Left ventricle myocardium inferior (tissue), 1 donor: ENCODE measurements around the gene ZNHIT1. TPM values are rescaled to one million over a fixed set of nuclear protein-coding genes. Genes with fewer than 3 reads are reported as not detected.

Experiments
- DNase-seq: peaks from one replicate; pipeline ENCODE4 v3.0.0-alpha.2; 2020
- H3K27ac ChIP-seq: fragments of 200-600 bp; replicated peaks from 2 replicates; pipeline ENCODE4 v1.8.0; 2021
- H3K27me3 ChIP-seq: fragments of 200-600 bp; 2 replicates; pipeline ENCODE4 v1.8.0; 2021; ENCODE audit warnings: low read depth
- H3K36me3 ChIP-seq: fragments of 200-600 bp; 2 replicates; pipeline ENCODE4 v1.8.0; 2021
- H3K4me1 ChIP-seq: fragments of 200-600 bp; 2 replicates; pipeline ENCODE4 v1.8.0; 2021
- H3K4me3 ChIP-seq: fragments of 200-600 bp; 2 replicates; pipeline ENCODE4 v1.8.0; 2021; ENCODE audit warnings: mild to moderate bottlenecking, moderate library complexity
- H3K9me3 ChIP-seq: fragments of 200-600 bp; replicated peaks from 2 replicates; pipeline ENCODE4 v1.8.0; 2021
- CTCF ChIP-seq: fragments of 200-600 bp; IDR thresholded peaks from 2 replicates; pipeline ENCODE4 v1.8.0; 2021; ENCODE audit warnings: antibody characterized with exemption, mild to moderate bottlenecking, borderline replicate concordance
- intact Hi-C: fragments of 100-400 bp; cut with micrococcal nuclease; formaldehyde crosslinking; loops from one replicate; pipeline ENCODE4 v1.11.0; 2022
- total RNA-seq: library from RNA; stranded (reverse); fragmentation: NEBNext Ultra II Directional; extraction: Animal tissue kit (Norgen Biotek cat#: 25700); gene quantifications from one replicate; pipeline ENCODE4 v1.2.1, GENCODE V29; 2021
- donor health status: DM: no; HTN: yes; CAD: no; lungs with severe emphysema.

Gene ZNHIT1
- total RNA-seq, 1 donor from 2014 or later: 56.9 TPM

GRCh38 chr7:101273206-101273605 lies 55.2 kb downstream of the ZNHIT1 start:
- H3K4me1 ChIP-seq: no peaks in the 10 kb centered on the region
- no peak for DNase-seq
- intact Hi-C loops: no loop called here
- no peaks in the 10 kb centered on the region for H3K36me3 ChIP-seq
- no peak for TF ChIP-seq CTCF
- no peak overlapping the region for H3K4me3 ChIP-seq
- peaks cover 55% of the 10 kb centered on the region for H3K27me3 ChIP-seq
- no peaks in the 10 kb centered on the region for H3K9me3 ChIP-seq
- H3K27ac ChIP-seq: no peak overlapping the region

Other genes with a start within 250 kb of the ZNHIT1 start
- gene MUC12, start 248.6 kb upstream of the ZNHIT1 start, total RNA-seq: 0.30 TPM
- not detected for gene MUC17, start 198.1 kb upstream of the ZNHIT1 start, total RNA-seq
- 17.0 TPM for gene TRIM56, start 132.7 kb upstream of the ZNHIT1 start, total RNA-seq
- 4.3 TPM for gene SERPINE1, start 91.1 kb upstream of the ZNHIT1 start, total RNA-seq
- gene AP1S1, start 63.7 kb upstream of the ZNHIT1 start, total RNA-seq: 10.7 TPM
- gene VGF, start 52.6 kb upstream of the ZNHIT1 start, total RNA-seq: not detected
- not detected for gene NAT16, start 37.9 kb upstream of the ZNHIT1 start, total RNA-seq
- not detected for gene MOGAT3, start 17.1 kb upstream of the ZNHIT1 start, total RNA-seq
- gene PLOD3, start 584 bp upstream of the ZNHIT1 start, total RNA-seq: 38.7 TPM
- 2.2 TPM for gene CLDN15, start 19.6 kb downstream of the ZNHIT1 start, total RNA-seq
- gene FIS1, start 26.9 kb downstream of the ZNHIT1 start, total RNA-seq: 322 TPM
- 32.0 TPM for gene IFT22, start 103.6 kb downstream of the ZNHIT1 start, total RNA-seq
- not detected for gene COL26A1, start 144.7 kb downstream of the ZNHIT1 start, total RNA-seq